Activated CD8-positive, alpha-beta memory T cell treated with anti-CD3 and anti-CD28 coated beads for 48 hours (primary cell): Measurements from ENCODE around the gene NPLOC4.
"Not testable (repeated sequence)": the region's sequence is repeated elsewhere in the genome, so short reads cannot be mapped to it uniquely, and the experiment has no call there.

Experiments
- DNase-seq, 3 experiments: peaks; one replicate each; pipeline ENCODE4 v3.0.0-alpha.2; 2020; ENCODE audit warnings: low read depth in 2 of 3, low spot score in 2 of 3

NPLOC4 gene

DNA sequence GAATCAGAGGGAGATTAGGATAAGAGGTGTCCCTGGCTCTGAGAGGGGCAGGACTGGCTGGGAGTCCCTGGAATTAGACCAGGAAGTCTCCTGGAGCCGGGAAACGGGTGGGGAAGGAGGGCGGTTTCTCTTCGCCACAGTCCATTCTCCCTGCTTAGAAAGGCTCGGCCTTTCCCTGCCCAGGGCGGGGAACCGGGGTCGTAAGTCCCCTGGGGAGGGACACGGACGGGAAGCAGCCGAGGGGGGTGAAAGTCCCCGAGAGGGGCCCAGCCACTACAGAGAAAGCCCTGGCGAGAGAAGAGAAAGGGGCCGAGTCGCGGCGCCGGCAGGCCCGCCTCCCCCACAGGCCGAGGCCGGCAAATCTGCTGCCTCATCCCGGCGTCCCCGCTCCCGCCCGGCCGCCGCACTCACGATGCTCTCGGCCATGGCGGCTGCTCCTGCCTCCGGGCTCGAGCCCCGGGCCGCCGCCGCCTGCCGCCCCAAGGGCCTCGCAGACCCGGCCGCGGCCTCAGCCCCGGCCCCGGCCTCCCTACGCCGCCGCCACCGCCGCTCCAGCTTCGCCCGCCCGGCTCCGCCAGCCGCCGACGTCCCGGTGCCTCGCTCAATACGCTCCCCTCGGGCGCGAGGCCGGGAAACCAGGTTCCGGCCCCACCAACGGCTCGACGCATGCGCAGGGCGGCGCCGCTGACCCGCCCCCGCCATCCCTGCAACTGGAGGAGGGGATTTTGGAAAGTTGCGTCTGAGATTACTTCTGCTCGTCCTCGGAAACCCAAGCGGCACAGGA, at the start of gene NPLOC4, which contains the start of gene TSPAN10:
TSS of gene NPLOC4 (minus strand) at position 608 of the 784 bp plus-strand sequence. CDS start at position 426, 182 bp downstream.
TSS of gene TSPAN10 (plus strand) at position 692 of the 784 bp plus-strand sequence. CDS start 5,217 bp downstream, outside the sequence.
- DNase-seq, result peak; percentile 80 to 89 (median 88)

DNA sequence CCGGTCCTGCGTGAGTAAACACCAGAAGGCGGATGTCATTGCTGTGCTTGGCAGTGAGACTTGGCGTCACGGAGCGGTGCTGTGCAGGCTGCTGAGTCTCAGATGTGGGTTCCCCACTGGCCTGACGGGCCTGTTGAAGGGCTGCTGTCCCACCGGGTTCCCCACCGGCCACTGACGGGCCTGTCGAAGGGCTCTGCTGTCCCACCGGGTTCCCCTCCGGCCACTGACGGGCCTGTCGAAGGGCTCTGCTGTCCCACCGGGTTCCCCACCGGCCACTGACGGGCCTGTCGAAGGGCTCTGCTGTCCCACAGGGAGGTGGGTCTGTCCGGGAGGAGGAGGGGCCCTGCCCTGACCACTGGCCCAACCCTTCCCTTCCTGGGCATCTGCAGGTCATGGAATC, 49.7 kb upstream of the NPLOC4 start:
- no peak for DNase-seq

DNA sequence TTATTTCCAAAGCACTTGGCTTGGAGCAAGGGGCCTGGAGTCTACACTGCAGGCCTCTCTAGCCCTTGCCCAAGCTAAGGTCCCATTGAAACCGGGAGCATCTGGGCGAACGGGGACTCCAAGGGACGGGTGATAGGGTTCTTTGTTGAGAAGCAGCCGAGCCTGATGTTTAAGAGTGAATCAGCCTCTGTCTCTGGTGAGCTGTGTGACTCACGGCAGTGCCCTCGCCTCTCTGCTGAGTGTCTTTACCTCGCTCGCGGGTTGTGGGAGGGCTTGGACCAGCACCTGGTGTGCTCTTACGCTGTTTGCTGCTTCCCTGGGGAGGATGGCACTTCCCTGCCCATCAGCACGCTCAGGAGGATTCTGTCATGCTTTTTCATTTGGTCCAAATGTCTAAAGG, 48.2 kb upstream of the NPLOC4 start:
- no peak for DNase-seq

DNA sequence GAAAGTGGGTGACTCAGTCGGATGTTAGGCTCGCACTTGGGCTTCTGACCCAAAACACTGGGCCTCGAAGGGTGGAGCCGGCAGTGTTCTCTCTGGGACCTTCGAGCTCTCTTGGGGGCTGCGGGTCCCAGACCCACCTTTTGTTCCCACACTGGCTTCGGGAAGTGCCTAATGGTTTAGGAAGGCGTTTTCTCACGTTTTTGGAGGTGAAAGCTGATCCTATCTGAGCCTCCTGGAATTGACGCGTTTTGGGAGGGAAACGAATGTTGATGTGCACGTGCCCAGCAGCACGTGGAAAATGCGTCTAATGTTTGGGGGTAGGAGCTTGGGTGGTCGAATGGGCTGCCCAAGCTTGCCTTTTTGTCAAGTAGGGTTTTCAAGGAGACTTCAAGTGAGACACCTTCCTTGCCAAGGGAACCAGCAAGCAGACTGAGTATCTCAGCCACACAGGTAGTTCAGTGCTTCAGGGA, 47.6 kb upstream of the NPLOC4 start:
- no peak for DNase-seq

DNA sequence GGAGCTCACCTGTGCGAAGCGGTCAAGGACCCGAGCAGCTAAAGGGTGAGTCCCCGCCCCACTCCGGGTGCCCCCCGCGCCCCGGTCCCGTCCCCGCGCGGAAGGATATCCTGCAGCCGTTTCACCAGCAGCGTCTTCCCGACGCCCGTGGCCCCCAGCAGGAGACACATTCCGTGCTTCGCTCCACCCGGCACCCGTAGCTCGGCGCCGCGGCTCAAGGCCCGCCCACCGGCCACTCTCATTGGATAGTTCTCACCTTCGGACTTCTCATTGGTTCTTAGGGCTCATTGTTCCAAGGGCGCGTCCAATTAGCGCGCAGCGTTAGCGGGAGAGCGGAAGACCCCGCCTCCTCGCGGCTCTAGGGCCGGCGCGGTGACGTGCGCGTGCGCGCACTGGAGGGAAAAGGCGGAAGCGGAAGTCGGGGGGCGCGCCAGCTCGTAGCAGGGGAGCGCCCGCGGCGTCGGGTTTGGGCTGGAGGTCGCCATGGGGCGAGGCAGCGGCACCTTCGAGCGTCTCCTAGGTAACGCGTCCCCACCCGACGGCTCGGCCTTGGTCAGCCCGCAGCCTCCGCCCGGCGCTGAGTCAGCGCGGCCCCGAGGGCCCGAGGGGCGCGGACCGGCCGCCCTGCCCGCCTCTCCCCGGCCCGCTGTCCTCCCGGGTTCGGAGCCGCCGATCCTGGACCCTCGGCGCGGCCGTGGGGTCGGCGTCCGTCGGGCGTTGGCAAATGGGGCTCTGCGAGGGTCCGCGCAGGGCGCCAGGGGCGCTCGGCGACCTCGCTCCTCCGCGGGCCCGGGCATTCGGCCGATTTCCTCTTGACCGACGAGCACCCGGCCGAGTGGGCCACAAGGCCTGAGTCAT, 46.9 kb upstream of the NPLOC4 start, which contains the start of the genes ARL16 and HGS:
TSS of gene ARL16 (minus strand) at position 214 of the 858 bp plus-strand sequence. CDS start at position 170, 44 bp downstream.
TSS of gene HGS (plus strand) at position 428 of the 858 bp plus-strand sequence. CDS start at position 484, 56 bp downstream.
- peak; percentile 93 to 97 (median 95) for DNase-seq

DNA sequence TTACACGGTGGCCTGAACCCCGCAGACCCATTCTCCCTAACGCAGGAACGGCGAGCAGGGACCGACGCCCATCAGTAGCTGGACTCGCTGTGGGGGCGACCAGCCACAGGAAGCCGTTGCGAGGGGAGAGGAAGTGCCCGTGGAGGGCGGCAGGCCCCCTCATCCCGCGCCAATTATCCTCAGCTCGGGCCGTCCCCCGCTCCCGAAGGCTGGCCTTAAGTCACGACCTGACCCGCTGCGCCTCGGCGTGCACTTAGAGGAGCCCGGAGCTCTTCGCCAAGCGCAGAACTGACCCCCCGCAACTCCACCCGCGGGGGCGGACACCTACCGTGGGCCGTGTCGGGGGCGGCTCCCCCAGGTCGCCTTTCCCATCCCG, 46.3 kb upstream of the NPLOC4 start:
- DNase-seq, result no peak

DNA sequence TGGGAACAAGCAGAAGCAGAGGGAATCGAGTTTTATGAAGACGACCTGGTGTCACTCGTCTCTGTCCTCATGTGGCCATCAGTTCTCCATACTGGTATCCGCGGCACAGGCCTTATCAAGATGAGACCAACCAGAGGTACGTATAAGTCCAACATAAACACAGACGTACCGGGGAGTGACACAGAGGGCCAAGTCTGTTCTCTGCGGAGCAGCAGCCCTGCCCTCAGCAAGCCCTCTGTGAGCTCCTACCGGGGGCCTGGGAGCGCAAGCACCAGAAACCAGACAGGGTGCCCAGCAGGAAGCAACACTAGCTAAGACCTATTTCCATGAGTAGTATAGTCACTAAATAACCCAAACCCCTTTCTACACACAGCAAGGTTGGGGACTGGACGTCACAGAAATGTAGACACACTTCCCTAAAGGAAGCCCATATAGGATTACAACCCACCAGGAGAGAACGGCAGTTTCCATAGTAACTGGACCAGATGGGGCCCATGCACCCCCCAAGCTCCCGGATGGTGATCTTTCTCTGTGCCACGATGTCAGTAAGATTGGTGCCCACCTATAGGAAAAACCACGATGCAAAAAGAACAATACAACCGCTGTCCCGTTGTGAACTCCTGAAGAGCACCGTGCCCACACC, 45.8 kb upstream of the NPLOC4 start:
- no peak for DNase-seq

DNA sequence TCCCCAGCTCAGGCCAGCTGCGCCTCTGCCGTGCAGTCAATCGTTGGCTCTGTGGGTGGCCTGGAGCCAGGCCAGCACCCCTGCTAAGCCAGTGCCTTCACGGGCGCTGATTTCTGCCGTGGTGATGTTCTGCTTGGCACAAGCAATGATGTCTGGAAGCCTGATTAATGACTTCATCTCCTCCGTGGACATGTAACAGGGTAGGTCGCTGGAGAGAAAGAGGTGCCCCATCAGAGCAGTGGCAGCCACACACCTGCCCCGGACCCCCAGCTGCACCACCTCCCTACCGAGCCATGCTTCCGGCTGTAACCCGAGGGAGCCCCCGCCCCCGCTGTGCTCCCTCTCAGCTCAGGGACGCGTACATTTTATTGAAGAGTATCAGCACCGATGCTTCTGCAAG, 44.8 kb upstream of the NPLOC4 start:
- DNase-seq, result no peak

DNA sequence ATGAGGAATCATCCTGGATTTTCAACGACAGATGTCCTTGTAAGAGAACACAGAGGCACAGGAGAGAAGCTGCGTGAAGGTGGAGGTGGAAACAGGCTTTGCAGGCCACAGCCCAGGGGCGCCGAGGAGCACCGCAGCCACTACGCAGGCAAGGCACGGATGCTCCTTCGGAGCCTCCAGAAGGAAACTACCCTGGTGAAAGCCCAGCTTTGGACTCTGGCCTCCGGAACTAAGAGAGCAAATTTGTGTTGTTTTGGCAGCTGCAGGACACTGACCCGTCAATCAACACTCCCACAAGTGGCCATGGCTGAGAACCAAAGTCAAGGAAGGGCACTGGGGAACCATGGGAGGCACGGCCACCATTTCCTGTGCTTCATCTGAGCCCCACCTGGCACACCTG, 43.2 kb upstream of the NPLOC4 start:
- no peak for DNase-seq

DNA sequence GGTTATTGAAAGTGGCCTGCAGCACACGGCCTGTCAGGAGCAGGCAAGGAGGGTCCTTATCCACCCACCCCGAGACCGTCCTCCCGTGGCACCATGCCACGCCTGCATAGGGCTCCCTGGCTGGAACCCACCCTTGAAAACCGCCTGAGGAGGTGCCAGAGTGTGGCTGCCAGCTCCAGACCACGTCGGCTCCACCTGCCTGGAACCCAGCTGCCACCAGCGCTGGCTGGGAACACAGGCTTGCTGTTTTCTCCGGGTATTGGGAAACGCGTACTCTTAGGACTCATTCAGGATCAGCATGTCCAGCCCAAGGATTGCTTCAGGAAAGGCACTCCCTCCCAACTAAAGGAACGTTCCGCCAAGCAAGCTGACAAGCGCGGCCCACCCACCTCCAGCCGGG, 40.0 kb upstream of the NPLOC4 start:
- DNase-seq, result no peak

DNA sequence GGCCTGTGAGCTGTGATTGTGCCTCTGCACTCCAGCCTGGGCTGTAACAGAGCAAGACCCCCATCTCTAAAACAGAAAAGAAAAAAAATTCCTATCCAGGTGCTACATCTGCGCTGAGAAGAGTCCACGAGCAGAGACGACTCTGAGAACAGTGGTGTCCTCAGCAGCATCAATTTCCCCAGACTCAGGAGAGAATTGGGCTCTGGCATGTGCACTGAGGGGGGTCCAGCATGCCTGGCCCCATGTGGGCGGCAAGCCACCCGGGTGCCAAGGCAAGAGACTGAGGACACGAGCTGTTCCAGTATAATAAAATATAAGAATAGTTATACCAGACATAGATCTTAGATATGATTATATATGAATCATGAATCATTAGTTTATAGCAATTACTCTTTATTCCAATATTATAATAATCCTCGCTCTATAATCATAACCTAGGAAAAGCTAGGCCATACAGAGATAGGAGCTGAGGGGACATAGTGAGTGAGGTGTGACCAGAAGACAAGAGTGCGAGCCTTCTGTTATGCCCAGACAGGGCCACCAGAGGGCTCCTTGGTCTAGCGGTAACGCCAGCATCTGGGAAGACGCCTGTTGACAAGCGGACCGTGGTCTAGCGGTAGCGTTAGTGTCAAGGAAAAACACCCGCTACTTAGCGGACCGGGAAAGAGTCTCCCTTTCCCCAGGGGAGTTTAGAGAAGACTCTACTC, 38.8 kb upstream of the NPLOC4 start:
- DNase-seq, result not testable (repeated sequence)

DNA sequence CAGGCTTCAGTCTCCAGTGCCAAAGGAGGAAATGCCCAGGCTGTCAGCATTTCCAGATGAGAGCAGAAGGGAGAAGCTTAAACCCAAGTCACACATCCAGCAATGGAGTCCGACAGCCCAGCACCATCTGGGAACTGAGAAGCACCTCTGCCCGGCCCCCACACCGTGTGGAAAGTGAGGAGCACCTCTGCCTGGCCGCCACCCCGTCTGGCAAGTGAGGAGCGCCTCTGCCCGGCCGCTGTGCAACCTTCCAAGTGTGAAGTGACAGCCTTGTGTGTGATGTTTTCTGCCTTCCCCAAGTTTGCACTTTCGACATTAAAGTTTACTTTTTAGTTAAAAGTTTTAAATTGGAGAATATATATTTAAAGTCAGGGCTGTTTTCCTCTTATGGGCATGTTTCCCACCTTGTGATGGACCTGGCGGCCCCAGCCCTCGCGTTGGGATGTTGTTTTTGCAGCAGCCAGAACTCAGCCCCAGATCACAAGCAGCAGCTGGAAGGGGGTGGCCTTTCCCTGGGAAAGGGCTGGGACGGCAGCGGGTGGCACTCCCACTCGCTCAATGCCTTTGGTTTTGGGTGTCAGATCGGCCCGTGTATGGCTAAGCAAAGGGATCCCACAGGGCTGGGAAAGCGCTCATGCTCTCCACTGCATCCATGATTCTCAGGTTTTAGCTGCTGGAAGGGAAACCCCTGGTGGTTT, 36.8 kb upstream of the NPLOC4 start:
- DNase-seq, result no peak

DNA sequence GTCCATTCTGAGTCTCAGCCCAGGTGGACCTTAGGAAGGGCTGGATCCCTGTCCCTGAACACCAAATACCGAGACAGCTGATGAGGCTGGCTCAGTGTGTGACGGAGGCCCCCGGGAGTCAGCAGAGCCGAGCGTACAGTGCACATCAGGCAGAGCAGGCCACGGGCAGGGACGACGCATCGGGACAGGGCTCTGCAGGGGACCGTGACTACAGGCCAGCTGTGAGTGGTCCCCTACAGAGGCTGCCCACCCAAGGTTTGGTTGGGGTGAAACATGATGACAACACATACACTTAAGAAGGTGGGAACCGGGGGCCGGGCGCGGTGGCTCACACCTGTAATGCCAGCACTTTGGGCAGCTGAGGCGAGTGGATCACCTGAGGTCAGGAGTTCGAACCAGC, 36.0 kb upstream of the NPLOC4 start:
- DNase-seq, result no peak

DNA sequence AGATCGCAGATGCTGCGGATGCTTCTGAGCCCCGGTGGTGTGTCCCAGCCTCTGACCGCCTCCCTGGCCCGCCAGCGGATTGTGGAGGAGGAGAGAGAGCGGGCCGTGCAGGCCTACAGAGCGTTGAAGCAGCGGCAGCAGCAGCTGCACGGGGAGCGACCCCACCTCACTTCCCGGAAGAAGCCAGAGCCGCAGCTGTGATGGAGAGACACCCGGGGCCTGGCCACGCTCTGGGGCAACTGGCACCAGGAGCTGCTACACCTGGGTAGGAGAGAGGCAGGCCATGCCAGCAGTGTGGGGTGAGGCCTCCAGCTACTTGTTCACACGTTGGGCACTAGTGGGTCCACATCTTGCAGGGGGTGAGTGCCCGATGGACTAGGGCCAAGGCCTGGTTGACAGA, 35.6 kb upstream of the NPLOC4 start:
- no peak for DNase-seq

DNA sequence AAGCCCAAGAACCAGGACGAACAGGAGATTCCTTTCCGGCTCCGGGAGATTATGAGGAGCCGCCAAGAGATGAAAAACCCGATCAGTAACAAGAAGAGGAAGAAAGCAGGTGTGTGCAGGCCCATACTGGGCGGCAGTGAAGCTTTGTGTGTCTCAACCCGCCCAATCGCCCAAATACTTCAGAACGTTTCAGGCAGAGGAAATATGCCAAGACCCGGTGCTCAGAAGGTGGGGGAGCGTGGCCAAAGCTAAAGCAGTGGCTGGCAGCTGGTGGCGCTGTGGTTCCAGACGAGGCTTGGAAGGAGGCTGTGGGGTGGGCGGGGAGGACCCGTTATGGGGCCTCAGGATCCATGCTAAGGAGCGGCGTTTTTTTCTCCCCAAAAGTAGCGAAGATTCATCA, 30.8 kb upstream of the NPLOC4 start:
- DNase-seq, result no peak

DNA sequence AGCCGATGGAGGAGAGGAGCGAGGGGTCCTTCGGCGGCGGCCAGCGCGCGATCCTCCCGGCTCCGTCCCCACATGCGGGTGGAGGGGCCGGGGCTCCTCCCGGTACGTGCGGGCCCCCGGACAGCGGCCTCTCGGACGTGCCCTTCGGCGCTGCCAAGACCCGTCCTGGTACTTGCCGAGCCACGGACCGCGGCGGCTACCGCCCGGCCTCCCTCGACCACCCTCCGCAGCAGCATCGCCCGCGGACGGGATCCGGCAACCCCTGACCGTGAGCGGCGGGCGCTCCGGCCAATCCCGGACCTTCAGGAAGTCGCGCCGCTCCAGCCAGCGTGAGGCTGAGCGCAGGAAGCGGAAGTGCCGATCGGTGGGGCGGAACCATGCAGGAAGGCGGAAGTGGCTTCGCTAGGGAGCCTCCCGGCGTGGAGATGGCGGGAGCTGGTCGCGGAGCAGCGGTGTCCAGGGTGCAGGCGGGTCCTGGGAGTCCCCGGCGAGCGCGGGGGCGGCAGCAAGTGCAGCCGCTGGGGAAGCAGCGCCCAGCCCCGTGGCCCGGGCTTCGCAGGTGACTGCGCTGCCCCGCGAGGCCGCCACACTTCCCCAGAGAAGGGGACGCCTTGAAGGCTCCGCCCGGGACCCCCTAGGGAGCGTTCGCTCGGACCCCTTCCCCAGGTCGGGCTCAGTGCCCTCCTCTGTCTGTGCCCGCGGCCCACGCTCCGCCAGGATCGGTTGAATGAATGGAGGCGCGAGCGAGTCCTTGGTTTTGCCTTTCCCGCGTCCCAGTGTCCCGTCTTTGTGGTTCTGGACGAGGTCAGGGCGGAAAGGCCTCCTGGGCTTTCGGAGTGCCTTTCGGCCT, 29.7 kb upstream of the NPLOC4 start, which contains the start of the genes CCDC137 and OXLD1:
TSS of gene CCDC137 (plus strand) at position 396 of the 850 bp plus-strand sequence. CDS start at position 426, 30 bp downstream.
TSS of gene OXLD1 (minus strand) at position 264 of the 850 bp plus-strand sequence. CDS start at position 236, 28 bp downstream.
- peak; percentile 82 to 88 (median 86) for DNase-seq

DNA sequence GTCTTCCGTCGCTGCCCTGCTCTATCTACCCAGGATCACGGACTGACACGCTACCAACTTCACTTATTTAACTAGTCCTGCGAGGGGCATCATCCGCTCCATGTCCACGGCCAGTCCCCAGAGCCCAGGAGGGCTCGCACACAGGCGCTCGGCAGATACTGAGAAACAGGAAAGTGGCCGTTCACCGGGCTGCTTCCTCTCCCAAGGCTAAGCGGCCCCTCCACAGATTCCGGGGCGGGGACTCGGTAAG, 29.1 kb upstream of the NPLOC4 start:
- no peak for DNase-seq

DNA sequence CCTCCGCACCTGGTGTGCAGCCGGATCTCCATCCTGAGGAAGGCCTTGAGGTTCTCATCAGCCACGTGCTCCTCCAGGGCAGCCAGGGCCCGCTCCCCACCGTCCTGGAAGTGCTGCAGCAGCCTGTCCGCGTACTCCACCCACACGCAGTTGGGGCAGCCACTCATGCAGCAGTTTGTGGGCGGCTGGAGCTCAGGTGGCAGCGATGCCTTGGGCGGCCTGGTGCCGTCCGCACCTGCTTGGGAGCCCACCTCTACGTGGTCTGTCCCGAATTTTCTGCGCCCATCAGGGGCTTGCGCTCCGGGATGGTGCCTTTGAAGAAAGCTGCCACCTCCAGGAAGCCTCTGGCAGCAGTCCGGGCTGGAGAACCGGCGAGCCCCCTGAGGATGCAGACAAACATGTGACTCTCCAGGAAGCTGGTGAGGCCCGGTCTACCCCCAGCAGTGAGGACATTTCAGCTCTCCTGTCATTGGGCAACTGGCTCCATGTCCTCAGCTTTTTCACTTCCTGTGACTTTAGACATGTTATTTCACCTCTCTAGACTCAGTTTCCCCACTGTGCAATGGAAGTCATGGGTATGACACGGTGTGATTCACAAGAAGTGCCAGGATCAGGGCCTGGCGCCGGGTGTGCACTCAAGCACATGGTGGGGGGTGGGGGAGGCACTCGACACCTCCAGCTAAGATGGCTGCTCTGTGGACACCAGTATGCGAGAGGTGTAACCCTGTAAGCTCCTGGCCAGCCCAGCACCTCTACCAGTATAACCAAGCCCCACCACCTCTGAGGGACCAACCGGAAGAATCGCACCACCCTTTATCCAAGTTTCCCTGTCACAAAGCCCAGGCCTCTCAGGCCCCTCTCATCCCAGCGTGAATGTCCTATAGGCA, 28.5 kb upstream of the NPLOC4 start:
- peak in 1 of 3 experiments; percentile 47 for DNase-seq
